Activated CD8-positive, alpha-beta memory T cell treated with anti-CD3 and anti-CD28 coated beads for 4 hours (primary cell): ENCODE data around the gene KDSR.
A peak's percentile ranks its signal among the peaks of the same experiment; 100 is the strongest.

Experiments
- DNase-seq, 2 donors: peaks; one replicate each; pipeline ENCODE4 v3.0.0-alpha.2; 2020; ENCODE audit warnings: low read depth in 2 of 2

Gene KDSR

DNA sequence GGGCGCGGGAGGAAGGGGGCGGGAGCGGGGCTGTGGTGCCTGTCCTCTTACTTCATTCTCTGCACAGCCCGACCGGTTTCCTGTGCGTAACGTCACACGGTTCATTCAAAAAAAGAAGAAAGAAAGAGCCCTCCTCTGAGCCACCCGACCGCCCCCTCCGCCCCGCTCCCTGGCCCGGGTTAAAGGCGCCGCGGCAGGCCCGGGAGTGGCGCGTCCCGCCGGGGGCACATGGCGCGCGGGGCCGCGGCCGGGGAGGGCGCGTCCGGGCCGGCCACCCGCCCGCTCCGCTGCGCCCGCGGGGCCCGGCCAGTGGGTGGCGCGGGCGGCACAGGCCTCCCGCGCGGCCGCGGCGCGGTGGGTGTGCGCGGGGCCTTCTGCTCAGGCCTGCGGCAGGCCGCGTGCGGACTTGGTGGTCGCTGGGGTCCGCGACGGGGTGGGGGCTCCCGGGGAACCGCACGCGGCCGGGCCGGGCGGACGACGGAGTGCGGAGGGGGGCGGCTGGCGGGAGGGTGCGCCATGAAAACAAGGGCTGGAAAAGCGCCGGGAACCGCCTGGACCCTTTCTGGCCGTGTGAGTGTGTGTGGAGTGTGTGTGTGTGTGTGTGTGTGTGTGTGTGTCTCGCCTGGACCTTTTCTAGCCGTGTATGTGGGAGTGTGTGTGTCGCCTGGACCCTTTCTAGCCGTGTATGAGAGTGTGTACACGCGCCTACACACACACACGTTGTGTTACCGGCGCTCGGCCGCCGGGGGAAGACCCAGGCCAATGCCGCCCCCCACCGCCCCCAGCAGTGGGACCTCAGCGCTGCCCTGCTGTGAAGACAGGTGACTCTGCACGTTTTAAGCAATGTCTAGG, 46.7 kb downstream of the KDSR start:
- peak; percentile 71 to 81 for DNase-seq

DNA sequence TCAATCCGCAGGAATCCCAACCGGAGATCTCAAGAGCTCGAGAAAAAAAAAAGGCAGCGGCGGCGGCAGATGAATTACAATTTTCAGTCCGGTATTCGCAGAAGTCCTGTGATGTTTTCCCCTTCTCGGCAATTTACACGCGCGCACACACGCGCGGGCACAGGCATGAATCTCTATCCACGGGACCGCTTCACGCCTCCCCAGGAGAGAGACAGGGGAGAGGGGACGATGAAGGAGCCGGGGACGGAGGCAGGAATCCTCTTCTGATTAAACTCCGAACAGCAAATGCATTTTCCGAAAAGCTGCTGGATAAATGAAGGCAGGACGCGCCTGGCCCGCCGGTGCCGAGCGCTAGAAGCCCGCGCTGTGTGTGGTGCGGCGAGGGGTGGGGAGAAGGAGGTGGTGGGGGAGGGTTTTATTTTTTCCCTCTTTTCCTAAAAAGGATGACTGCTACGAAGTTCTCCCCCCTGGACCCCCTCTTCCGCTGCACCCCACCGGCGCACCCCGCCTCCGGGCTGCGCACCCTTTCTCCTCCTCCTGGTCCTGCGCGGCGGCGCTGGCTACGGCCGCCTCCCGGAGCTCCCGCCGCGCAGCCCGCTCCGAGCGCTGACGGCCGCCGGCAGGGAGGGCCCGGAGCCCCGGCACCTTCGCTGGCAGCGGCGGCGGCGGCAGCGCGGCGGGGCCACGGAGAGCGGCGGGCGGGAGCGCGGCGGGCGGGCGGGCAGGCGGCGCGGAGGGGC, 47.5 kb downstream of the KDSR start, which contains the start of gene BCL2:
TSS of gene BCL2 (minus strand) at position 387 of the 740 bp plus-strand sequence.
- peak in 1 of 2 donors; percentile 24 for DNase-seq

DNA sequence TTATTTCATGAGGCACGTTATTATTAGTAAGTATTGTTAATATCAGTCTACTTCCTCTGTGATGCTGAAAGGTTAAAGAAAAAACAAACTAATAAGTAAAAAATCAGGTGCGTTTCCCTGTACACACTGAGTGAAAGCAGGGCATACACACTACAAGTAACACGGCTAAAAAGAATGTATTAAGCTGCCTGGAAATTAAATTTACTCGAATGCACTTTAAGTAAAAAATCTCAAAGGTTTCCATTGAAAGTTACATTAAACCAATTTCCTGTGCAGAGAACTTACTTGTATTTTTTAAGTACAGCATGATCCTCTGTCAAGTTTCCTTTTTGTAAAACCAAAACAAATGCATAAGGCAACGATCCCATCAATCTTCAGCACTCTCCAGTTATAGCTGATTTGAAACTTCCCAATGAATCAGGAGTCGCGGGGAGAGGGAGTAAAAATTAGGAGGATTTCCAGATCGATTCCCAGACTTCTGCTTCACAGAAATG, 48.1 kb downstream of the KDSR start:
- no peak for DNase-seq

DNA sequence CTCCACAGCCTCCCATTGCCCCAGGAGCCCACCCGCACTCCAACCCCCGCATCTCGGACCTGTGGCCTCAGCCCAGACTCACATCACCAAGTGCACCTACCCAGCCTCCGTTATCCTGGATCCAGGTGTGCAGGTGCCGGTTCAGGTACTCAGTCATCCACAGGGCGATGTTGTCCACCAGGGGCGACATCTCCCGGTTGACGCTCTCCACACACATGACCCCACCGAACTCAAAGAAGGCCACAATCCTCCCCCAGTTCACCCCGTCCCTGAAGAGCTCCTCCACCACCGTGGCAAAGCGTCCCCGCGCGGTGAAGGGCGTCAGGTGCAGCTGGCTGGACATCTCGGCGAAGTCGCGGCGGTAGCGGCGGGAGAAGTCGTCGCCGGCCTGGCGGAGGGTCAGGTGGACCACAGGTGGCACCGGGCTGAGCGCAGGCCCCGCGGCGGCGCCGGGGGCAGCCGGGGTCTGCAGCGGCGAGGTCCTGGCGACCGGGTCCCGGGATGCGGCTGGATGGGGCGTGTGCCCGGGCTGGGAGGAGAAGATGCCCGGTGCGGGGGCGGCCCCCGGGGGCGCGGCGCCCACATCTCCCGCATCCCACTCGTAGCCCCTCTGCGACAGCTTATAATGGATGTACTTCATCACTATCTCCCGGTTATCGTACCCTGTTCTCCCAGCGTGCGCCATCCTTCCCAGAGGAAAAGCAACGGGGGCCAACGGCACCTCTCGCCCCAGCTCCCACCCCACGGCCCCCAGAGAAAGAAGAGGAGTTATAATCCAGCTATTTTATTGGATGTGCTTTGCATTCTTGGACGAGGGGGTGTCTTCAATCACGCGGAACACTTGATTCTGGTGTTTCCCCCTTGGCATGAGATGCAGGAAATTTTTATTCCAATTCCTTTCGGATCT, 48.8 kb downstream of the KDSR start:
- peak; percentile 56 to 69 for DNase-seq

DNA sequence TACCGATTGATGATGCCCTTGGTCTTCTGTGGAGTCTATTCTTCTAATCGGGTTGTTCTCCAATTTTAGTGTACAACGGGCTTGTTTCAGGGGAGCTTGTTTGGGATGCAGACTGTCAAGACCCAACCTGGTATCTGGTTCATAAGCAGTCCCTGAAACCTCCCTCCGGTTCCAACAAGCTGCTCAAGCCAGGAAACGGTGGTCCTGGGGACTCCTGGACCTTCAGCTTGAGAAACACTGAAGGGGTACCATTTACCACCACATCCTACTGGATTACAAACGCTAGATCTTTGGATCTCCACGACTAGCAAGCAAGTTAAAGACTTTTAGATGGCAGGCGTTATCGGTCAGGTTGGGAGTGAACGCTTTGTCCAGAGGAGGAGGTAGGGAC, 49.5 kb downstream of the KDSR start:
- no peak for DNase-seq

DNA sequence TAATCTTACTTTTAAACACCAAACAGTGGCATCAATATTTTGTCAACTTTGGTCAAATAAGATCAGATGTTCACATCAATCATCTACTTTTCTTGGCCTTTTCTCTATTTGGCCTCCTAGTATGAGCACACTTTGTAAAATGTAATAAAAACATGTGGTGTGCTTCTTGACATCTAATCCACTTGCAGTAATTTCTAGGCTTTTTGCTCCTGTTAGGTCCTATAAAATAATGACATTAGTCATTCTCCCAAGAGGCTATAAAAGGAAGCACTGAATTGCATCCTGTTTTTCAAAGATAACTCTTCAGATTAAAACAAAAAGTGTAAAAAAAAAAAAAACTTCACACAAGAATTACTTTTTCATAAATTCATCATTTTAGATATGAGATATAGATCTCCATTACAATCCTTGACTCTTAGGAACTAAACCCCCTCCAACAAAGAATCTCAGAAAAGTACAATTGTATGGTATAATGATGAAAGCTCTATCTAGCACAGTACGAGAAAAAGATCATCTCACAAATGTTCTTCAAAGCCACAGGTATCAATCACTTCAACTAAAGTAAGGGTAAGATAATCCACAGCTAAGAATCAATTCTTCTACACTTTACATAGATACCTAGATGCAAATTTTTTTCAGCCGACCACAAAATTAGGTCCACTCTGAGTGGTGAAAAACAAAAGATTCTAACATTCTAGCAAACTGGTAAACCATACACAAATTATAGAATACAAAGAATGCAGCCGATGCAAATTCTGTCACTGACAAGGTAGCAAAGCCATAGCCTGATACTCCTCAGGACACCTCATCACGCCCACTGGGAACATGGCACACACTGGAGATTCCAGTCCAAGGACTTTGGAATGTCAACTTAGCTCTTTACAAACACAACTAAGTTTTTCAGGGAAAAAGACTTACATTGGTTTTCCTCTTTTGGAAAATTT, 50.1 kb downstream of the KDSR start:
- DNase-seq: no peak

DNA sequence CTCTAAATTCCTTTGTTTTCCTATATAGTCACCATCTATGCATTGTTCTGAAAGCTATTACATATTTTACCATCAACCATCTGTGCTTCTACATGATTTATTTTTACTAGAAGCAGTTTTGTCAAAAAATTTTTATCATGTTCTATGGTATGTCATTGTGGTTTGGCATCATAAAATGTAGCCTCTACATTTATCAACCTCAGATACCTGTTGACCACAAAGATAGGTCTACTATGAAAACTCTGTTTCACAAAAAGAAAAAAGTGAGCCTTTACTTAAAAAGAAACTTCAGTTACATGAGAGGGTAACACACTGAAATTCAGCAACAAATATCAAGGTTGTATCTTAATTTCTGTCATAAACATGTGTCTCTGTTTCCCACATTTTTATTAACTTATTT, 51.1 kb downstream of the KDSR start:
- DNase-seq: no peak

DNA sequence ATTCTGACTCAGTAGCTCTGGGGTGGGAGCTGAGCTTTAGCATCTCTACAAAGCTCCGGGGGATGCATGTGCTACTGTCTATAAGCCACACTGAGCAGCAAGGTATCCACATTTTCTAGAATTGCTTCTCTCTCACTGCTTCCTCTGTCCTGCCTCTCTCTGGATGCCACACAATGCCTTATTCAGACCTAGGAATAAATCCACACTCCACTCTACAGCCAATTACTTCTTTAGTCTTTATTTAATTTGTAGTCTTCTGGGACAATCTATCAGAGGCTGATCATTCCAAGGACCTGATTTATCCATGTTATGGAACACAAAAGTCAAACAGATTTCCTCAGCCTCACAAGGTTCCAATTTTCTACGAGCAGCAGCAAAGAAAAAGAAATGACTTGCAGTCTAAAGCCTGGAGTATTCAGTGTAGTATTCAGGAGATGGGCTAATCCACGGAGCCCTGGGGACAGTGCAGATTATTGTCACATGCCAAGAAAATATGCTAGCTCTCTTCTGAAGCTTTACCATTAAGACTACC, 51.8 kb downstream of the KDSR start:
- no peak for DNase-seq

DNA sequence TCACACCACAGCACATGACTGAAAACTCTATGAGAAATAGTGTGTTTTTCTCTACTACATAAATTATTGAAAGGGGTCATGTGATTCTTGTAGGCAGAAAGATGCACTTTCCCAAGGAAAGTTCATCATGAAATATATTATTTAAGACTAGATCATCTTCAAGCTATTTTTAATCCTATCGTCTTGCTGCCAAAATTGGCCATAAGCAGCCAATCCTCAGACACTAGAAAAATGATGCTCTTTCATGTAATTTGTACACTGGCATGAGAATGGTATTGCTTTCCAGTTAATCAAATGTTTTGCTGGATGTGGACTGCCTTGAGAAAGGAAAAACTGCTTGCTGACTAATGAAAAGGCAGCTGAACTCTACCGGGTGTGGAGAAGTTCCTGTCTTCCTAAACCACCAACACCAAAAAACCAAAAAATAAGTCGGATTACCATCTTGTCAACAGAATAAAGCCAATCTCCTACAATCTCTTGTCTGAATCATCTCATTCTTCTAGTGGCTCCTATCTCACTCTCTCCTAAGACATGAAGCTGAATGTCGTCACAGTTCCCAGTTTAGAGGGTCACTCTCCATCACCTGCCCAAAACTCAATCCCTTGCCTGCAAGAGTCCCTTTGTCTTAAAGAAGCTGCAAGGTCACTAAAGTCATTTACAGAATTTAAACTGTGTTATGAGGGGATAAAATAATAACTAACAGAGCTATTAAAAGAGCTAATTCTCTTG, 52.8 kb downstream of the KDSR start:
- no peak for DNase-seq

DNA sequence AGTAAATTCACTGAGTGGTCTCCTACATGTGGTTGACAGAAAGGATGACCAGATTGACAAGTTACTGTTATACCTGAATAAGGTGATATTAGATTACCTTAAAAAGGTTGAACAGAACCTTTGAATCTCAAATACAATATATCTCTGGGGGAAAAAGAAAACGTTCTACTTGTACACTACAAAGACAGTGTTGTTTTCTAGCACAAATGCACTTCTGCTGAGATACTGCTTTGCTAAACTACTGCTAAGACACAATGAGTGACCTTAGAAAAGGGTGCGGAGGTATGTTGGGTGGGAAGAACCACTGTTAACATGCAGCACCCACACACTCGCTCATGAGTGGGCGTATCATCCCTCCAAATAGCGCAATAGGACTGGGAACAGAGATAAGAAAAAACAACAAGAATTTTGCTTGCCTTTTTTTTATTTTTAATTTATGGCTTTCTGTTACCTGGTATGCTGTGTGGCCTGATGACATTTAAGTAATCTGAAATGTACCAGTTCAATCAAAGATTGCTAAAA, 53.5 kb downstream of the KDSR start:
- DNase-seq: no peak

DNA sequence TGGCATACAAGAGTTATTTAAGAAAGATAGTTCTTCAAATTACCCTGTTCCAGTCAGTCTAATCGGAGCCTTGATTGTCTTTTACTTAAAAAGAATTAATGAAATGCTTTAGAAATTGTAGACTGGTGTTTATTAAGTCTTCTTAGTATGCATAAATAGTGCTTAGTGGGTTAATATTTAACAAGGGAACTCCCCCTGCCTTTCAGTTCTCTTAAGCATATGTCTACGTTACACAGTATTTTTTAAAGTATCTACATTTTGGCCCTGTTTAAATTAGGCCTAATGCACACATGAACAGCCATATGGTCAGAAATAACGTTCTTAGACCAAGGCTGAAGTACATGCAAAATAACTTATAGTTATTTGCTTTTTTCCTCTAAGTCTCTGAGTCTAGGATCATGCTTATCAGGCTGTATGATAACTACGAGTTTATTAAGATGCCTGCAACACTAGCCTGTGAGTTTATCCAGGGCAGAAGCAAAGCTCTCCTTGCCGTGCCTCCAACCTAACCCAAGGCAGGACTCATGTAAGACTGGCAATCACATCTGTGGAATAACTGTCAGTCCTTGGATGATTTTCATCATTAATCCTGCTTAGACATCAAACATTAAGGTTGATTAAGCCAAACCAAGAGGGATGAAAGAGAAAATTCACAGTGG, 54.1 kb downstream of the KDSR start:
- no peak for DNase-seq

DNA sequence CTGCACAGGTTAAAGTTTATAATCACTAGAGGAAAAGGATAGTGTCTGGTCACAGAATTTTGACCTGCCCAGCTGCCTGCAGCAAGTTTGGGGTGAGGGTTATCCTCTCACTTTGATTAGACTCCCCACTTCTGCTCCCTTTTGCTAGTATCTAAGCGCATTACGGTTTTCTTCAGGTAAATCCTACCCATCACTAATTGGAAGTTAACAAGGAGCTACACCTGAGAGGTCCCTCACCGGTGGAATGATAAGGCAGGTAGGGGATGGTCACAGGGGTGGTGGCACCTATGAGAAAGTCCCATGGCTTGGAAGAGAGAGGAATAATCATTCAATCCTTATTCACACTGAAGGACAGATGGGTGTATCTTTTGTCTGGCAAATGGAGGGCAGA, 55.0 kb downstream of the KDSR start:
- no peak for DNase-seq

DNA sequence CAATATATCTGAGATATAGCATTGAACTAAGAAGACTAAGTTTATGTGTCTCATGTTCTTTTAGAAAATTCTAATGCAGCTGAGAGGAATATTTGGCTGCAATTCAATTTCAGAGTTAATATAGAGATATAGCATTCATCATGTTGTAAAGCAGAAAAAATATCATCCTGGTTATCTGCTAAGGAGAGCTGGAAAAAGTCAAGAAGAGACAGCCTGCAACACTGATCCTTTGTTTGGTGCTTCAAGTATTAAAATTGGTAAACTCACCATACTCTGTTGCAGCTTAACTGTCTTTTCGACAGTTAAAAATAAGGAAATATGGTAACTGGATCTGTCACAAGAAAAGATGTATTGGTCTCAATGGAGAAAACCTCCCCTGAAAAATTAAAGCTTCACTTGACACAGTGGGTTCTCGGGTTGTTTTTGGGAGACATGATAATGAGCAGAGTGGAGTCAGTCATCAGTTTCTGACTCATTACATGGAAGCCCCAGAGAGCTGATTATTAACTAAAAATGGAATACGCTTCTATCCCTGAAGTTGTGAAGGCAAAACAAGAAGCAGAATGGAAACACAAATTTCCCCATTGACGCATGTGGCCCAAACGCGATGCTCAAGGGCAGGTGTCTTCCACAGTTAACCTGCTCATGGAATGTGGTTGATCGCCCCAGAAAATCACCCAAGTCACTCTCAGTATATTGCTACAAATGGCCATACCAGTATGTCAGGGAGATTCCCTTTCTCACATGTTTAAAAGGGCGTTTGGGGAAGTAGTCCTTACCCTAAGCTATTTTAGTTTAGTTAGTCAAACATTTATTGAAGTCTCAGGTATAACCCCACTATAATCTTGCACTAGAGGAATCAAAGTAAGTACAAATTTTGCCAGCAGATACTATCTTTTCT, 55.6 kb downstream of the KDSR start:
- no peak for DNase-seq

DNA sequence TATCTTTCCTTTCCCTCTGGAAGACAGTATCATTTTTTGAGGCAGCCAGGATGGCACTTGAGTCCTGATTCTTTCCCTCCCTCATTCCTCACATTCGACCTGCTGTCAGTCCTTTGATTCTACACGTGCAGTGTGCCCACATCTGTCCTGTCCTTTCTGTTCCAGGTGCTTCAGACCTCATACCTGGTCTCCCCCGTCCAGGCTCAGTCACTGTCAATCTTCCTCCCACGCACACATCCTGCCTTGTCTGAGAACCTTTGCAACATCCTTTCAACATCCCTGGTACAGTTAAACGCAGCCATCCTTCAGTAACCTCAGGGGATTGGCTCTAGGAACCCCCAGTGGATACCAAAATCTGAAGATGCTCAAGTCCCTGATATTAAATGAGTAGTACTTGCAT, 57.6 kb downstream of the KDSR start:
- DNase-seq: no peak

DNA sequence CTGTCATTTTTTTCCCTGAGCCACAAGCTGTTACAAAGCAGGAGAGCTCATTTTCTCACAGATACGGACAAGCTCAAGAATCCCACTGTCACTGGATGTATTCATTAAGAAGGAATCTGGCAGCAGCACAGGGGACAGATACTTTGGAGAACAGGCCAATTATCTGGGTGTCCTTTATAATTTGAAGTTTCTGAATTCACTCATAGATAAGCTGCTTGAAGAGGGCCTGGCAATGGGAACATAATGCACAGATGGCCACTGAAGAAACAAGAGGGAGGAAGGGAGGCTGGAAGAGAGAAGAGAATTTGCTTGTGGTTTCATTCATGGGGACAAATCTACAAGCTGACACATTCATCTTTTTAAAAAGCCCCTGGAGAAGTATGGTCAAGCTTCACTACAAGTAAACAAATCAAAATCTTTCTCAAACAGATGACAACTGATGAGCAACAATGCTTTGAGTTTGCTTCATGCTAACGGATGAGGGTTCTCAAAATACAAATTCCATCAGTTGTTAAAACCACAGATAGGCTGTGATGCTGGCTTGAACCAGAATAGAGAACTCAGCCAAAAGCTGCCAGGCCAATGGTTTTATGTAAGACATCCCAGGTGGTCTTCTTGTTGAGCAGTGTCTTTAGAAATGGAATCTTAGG, 59.3 kb downstream of the KDSR start:
- no peak for DNase-seq

DNA sequence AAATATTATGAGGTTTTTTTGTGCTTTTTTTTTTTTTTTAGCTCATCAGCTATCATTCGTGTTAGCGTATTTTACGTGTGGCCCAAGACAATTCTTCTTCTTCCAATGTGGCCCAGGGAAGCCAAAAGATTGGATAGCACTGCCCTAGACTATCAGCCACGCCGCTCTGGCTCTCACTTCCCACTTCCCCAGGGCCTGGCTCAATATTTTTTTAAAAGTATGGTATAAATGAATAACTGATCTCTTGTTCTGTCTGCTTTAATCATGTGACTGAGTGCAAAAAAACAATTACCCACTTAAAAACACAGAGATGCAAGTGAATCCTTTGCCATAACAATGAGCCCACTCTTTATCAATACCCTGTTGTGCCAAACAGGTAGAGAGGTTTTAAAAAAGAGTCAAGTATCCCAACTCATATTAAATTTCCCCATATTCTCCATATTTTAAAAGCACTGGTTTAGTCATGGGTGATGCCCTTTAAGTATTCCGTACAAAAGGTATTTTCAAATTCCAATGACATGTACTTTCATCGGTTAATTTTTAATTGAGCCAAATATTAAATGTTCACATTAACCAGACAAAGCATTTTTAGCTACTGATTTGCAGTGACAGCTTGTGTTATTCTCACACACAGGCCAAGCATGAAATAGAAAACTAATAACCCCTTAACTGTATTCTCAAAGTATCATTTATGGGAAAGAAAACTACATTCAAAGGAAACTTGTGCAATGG, 60.0 kb downstream of the KDSR start:
- DNase-seq: no peak

DNA sequence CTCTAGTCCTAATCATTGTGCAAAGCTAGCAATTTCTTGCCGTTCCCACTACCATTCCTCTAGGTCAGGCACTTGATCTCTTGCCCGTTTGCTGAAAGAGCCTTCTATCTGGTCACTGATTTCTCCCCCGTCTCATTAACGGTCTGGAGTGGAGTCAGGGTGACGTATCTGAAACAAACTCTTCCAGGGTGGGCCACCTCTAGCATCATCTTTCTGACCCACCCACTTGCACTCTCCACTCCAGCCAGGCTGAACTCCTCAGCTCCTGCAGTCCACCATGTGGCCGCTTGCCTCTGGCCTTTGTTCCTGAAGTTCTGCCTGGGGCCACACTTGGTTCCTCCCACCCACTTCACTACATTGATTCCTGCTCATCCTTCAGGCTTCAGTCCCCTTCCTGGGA, 60.8 kb downstream of the KDSR start:
- no peak for DNase-seq
